Keratinocyte (primary cell): ENCODE results near the gene MAGI1. TPM values are rescaled to one million over a fixed set of nuclear protein-coding genes. Genes with fewer than 3 reads are reported as not detected.

Experiments
- DNase-seq: peaks from one replicate; pipeline ENCODE4 v3.0.0-alpha.2; 2011; ENCODE audit warnings: low read depth, missing footprints, low spot score
- FAIRE-seq: peaks from 2 replicates; lab custom pipeline; 2011; peaks lifted over from hg19 to GRCh38; lab: Jason Lieb, UNC
- H2AFZ ChIP-seq: 2 replicates; pipeline ENCODE4 v1.6.0; 2012; ENCODE audit warnings: low read length, control low read depth, inconsistent platforms; ENCODE audit not compliant: control insufficient read depth
- H3K27ac ChIP-seq: 2 replicates; pipeline ENCODE4 v1.5.1; 2011; ENCODE audit warnings: low read length; ENCODE audit not compliant: control insufficient read depth, insufficient read depth
- H3K27me3 ChIP-seq: 3 replicates; pipeline ENCODE4 v1.6.0; 2011; ENCODE audit warnings: low read length; ENCODE audit not compliant: control insufficient read depth, insufficient read depth; ENCODE audit errors: extremely low read depth
- H3K36me3 ChIP-seq, 2 experiments: 2 replicates in 1 of 2; 3 replicates in 1 of 2; pipeline ENCODE4 v1.5.1; 2011; ENCODE audit warnings: low read length in 2 of 2, mild to moderate bottlenecking in 1 of 2; ENCODE audit not compliant: control insufficient read depth in 2 of 2, insufficient read depth in 2 of 2; ENCODE audit errors: extremely low read depth in 1 of 2
- H3K4me1 ChIP-seq: 3 replicates; pipeline ENCODE4 v1.5.1; 2011; ENCODE audit warnings: low read length; ENCODE audit not compliant: control insufficient read depth, insufficient read depth; ENCODE audit errors: extremely low read depth
- H3K4me2 ChIP-seq: 3 replicates; pipeline ENCODE4 v1.6.0; 2011; ENCODE audit warnings: low read depth, low read length; ENCODE audit not compliant: control insufficient read depth, insufficient read depth; ENCODE audit errors: extremely low read depth
- H3K4me3 ChIP-seq, 3 experiments: fragments of 200-600 bp in 1 of 3; sonication (generic) in 1 of 3; 2 replicates in 2 of 3; 3 replicates in 1 of 3; pipeline ENCODE4 v1.5.1; 2011 to 2016; ENCODE audit warnings: low read length in 3 of 3, mild to moderate bottlenecking in 3 of 3, control low read depth in 2 of 3, inconsistent platforms in 1 of 3, low read depth in 1 of 3, mixed read lengths in 1 of 3, mixed run types in 1 of 3, moderate library complexity in 1 of 3; ENCODE audit not compliant: control insufficient read depth in 2 of 3, insufficient read depth in 2 of 3; ENCODE audit errors: extremely low read depth in 1 of 3
- H3K79me2 ChIP-seq: 2 replicates; pipeline ENCODE4 v1.6.0; 2012; ENCODE audit warnings: low read length; ENCODE audit not compliant: control insufficient read depth, insufficient read depth
- H3K9ac ChIP-seq: 3 replicates; pipeline ENCODE4 v1.6.0; 2011; ENCODE audit warnings: low read length; ENCODE audit not compliant: control insufficient read depth, insufficient read depth; ENCODE audit errors: extremely low read depth
- H3K9me1 ChIP-seq: 3 replicates; pipeline ENCODE4 v1.6.0; 2011; ENCODE audit warnings: low read length; ENCODE audit not compliant: control insufficient read depth, insufficient read depth; ENCODE audit errors: extremely low read depth
- H3K9me3 ChIP-seq: 2 replicates; pipeline ENCODE4 v1.5.1; 2012; ENCODE audit warnings: low read depth, low read length; ENCODE audit not compliant: control insufficient read depth
- H4K20me1 ChIP-seq: 3 replicates; pipeline ENCODE4 v1.6.0; 2011; ENCODE audit warnings: low read length; ENCODE audit not compliant: control insufficient read depth, insufficient read depth; ENCODE audit errors: extremely low read depth
- CTCF ChIP-seq, 3 experiments: IDR thresholded peaks in 1 of 3; conservative IDR thresholded peaks in 1 of 3; optimal IDR thresholded peaks in 1 of 3; 2 replicates in 2 of 3; 3 replicates in 1 of 3; pipeline versions ENCODE3 to v1.5.1; 2011; ENCODE audit warnings: low read length in 3 of 3, mild to moderate bottlenecking in 3 of 3, moderate library complexity in 2 of 3, control low read depth in 1 of 3, inconsistent platforms in 1 of 3; ENCODE audit not compliant: insufficient read depth in 2 of 3; ENCODE audit errors: extremely low read depth in 1 of 3
- EZH2 ChIP-seq: IDR thresholded peaks from one replicate; pipeline ENCODE4 v1.6.1; 2012; ENCODE audit warnings: inconsistent platforms, mild to moderate bottlenecking, low read length, moderate library complexity
- dilution Hi-C: fragments of 300-500 bp; cut with MboI; formaldehyde crosslinking; loops from one replicate; pipeline ENCODE4 v1.7.0; 2020; ENCODE audit warnings: low sequenced_read_pairs; ENCODE audit not compliant: extremely low pct_ligation_motif_present
- polyA plus RNA-seq, 5 experiments: library from polyadenylated mRNA; depleted of rRNA in 3 of 5; stranded (reverse) in 3 of 5; stranded (forward) in 1 of 5; unstranded in 1 of 5; fragments of >200 nt; gene quantifications; 1 replicate in 1 of 5; 2 replicates in 3 of 5; 3 replicates in 1 of 5; pipeline versions ENCODE4 v1.2.1 to v1.2.3, GENCODE V29; 2011 to 2012; ENCODE audit warnings: missing spikeins in 2 of 5, low read depth in 1 of 5, low replicate concordance in 1 of 5

MAGI1 gene
- polyA plus RNA-seq, 1 donor (not counting 4 experiments of a cell fraction or from before 2014, with no cell fraction given), result 10.9 TPM

DNA sequence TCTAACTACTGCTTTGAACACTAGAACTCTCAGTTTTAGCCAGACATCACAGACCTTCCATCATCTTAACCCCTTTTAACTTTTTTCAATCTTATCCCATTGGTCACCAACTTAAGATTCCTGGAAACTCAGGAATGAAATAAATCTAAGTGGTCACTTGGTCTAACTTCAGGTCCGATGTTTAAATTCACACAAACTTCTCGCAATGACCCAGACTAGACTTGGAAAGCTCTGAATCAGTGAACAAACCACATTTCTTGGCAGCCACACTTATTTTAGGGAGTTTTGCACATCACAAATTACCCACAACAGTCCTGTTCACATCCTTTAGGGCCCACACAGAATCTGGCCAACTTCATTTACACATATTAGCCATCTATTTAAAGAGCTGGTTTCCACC is 118.9 kb downstream of the MAGI1 start:
- no peak for TF ChIP-seq CTCF (optimal IDR thresholded peaks at IDR 0.05 in 1 of 3, IDR thresholded peaks at IDR 0.05 in 1 of 3, conservative IDR thresholded peaks at IDR 0.05 in 1 of 3; ENCODE audit: extremely low read depth in 1 of 3, insufficient read depth in 2 of 3, low read length in 3 of 3)
- TF ChIP-seq EZH2, result no peak
- FAIRE-seq (no peak), DNase-seq (no peak)
- dilution Hi-C loops, result no loop called here
- no peak overlapping the region for H3K4me3 ChIP-seq
- H3K9ac ChIP-seq, result no peak overlapping the region
- H2AFZ ChIP-seq, result no peak overlapping the region
- no peak overlapping the region for H3K27ac ChIP-seq
- no peaks in the 10 kb centered on the region for H3K9me1 ChIP-seq
- no peaks in the 10 kb centered on the region for H3K36me3 ChIP-seq
- H3K4me2 ChIP-seq, result no peak overlapping the region
- H3K79me2 ChIP-seq, result no peaks in the 10 kb centered on the region
- no peaks in the 10 kb centered on the region for H3K9me3 ChIP-seq
- no peaks in the 10 kb centered on the region for H3K4me1 ChIP-seq
- no peaks in the 10 kb centered on the region for H3K27me3 ChIP-seq
- no peaks in the 10 kb centered on the region for H4K20me1 ChIP-seq

GRCh38 chr3:65915477-65915876 is 123.2 kb downstream of the MAGI1 start:
- H3K27me3 ChIP-seq, result no peaks in the 10 kb centered on the region
- FAIRE-seq, result no peak
- H3K9me1 ChIP-seq, result no peaks in the 10 kb centered on the region
- H3K27ac ChIP-seq, result no peak overlapping the region
- no peaks in the 10 kb centered on the region for H4K20me1 ChIP-seq
- H3K9ac ChIP-seq, result no peak overlapping the region
- H3K4me3 ChIP-seq, result no peak overlapping the region
- H3K9me3 ChIP-seq, result no peaks in the 10 kb centered on the region
- no peak for TF ChIP-seq EZH2
- TF ChIP-seq CTCF (optimal IDR thresholded peaks at IDR 0.05 in 1 of 3, IDR thresholded peaks at IDR 0.05 in 1 of 3, conservative IDR thresholded peaks at IDR 0.05 in 1 of 3; ENCODE audit: extremely low read depth in 1 of 3, insufficient read depth in 2 of 3, low read length in 3 of 3), result no peak
- no peaks in the 10 kb centered on the region for H3K79me2 ChIP-seq
- DNase-seq, result no peak
- H3K4me1 ChIP-seq, result no peaks in the 10 kb centered on the region
- no peak overlapping the region for H2AFZ ChIP-seq
- dilution Hi-C loops, result no loop called here
- no peaks in the 10 kb centered on the region for H3K36me3 ChIP-seq
- H3K4me2 ChIP-seq, result no peak overlapping the region
